NCI-H69 (cell line): Measurements from ENCODE around the gene VPS4B.

Source experiments
- DNase-seq: peaks from one replicate; lab custom pipeline; 2025; lab: John Stamatoyannopoulos, UW

Gene VPS4B

DNA sequence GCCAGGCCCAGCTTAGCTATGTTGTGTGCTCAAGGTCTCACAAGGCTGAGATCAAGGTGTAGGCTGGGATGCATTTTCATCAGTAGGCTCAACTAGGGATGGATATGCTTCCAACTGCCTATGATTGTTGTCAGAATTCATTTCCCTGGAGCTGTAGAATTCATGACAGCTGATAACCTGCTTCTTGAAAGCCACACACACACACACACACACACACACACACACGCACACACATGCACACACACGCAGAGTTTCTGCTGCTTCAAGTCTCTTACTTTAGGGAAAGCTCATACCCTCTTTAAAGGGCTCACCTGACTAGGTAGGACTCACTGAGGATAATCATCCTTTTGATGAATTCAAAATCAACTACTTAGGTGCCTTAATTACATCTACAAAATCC is 8.2 kb upstream of the VPS4B start:
- no peak for DNase-seq

DNA sequence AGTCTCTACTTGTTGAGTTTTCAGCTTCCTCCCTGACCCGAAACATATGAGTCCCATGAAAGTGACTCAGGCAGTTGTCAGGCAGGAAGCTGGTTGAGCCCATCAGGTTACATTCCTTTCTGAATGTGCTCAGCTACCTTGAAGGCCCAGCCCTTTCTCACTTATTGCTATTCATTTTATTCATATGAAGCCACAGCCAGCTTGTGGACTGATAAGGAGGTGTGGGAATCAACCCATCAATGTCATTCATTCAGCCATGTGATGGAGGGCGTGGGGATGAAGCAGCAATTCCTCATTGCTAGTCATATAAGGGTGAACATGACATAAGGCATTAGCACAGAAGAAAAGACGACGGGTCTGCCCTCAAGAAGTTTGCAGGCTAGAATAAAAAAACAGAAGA is 5.3 kb upstream of the VPS4B start:
- no peak for DNase-seq

DNA sequence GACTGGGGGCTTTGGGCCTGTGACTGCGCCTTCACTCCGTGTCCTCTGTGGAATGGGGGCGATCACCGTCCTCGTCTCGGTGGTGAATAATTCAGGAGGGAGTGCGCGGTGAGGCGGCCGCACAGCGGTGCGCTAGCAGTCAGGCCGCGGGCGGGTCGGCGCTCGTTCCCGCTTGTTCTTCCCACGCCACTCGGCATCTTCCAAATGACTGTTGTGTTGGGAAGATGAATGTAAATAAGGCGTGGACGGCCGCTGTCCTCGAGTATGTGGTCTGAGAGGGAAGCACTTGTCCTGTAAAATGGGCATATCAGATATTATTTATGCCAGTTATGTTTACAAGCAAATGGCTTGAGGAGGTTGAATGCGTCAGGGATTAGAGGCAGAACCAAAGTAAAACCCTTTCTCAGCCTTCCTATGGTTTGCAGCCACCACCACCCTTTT is 608 bp upstream of the VPS4B start:
- no peak for DNase-seq

DNA sequence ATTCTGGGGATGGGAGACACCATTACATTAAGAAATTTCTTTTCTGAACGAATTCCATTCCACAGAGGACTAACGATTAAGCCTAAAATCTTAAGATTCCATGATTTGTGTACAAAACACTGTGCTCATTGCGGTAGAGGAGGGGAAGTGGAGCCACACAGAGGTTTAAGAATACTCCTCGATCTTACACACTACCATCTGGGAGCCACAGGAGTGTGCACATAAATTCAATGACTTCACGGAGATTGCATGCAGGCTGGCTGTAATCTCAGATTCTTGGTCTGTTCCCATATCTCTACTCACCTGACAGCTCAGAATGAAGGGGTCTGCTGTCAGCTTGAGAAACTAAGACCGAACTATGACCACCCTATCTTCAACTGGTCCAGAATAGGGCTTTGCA is 762 bp downstream of the VPS4B start:
- DNase-seq = peak; percentile 55

GRCh38 chr18:63412953-63413352 is 9.3 kb downstream of the VPS4B start:
- no peak for DNase-seq

- DNase-seq = no peak
Observed at GRCh38 chr18:63410792-63411191, 11.5 kb downstream of the VPS4B start.

DNA sequence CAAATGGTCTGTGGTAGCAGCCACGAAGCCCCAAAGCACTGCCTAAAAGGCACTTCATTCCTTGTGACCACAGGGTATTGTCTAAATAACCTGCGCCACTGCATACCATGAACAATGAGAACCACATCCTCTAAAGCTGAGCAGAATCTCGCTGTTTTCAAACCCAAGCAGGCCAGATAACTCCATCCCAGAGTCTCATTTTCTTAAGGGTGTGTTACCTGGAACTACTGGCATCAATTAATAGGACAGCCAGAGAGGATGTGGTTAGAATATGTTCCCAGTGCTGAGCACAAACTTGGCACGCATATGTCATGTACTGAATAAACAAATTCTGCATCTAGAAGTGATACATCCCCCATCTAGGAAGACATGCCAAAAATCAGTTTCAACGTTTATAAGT is 13.0 kb downstream of the VPS4B start:
- DNase-seq = no peak

GRCh38 chr18:63407734-63408133 is 14.5 kb downstream of the VPS4B start:
- DNase-seq = no peak

DNA sequence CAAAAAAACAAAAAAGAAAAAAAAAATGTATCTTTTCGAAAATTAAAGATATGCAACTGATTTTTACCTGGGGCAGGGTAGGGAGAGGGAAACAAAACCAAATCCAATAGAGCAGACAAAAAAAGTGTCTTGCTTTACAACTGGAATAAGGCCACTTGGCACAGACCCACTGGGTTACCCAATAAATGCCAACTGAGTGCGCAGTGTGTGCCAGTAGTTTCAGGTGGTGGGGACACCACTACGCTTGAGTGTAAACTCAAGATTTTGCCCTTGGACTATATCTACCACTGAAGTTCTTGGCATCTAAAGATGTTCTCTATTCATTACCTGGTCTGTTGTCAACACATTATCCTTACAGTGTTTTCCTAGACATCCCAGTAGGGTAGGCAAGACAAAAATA is 16.3 kb downstream of the VPS4B start:
- no peak for DNase-seq

GRCh38 chr18:63402246-63403162 is 19.8 kb downstream of the VPS4B start:
- DNase-seq = no peak

GRCh38 chr18:63399300-63399699 is 23.0 kb downstream of the VPS4B start:
- DNase-seq = no peak

GRCh38 chr18:63397349-63397748 is 24.9 kb downstream of the VPS4B start:
- DNase-seq = no peak

- no peak for DNase-seq
Observed at GRCh38 chr18:63395503-63395902, 26.8 kb downstream of the VPS4B start.

DNA sequence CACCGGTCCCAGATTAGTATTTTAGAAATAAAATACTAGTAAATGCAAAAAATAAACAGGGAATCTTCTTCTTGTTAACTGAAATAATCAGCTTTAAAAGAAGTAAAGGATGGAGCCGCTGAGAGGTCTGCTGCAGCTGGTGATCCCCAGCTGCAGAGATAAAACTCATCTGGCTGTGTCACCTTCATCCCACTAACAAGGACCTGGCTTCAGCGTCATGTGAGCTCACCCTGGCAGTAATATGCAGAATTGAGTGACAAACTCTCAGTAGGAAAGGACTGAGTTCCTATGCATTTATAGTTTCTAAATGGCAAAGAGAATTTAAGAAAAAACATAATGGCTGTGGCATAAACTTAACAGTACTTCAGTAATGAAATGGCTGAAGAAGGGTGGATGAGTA is 27.3 kb downstream of the VPS4B start:
- no peak for DNase-seq

DNA sequence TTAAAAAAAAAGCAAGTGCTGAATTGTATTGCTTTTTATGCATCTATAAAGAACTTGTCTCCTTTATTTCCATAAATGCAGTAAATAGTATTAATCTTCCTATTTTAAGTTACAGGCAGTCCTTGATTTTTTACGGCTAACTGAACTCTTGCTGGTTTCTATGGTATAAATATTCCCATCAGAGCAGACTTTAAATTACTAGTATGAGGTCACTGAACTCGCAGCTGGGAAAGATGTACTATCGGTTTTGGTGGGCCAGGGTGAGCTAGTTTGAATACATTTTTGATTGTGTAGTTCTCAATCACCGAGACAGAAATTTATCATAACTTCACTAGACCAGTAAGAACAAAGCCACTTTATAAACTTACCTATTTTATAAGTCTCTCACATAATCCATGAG is 34.4 kb downstream of the VPS4B start:
- no peak for DNase-seq

DNA sequence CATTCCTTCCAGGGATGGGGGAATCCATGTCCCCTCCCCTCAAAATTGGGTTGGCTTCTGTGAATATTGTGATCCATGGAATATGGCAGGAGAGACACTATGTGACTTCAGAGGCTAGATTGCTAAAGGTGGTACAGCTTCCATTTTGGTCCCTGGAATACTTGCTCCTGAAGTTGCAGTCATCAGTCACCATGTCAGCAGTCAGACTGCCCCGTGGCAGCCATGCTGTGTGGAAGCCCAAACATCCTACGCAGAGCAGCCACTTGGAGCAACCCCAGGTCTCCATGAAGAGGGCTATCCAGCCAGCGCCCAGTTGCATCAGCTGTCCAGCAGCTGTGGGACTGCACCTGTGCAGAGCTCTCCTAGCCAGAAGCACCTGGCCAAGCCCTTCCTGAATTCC is 39.4 kb downstream of the VPS4B start:
- DNase-seq = no peak

DNA sequence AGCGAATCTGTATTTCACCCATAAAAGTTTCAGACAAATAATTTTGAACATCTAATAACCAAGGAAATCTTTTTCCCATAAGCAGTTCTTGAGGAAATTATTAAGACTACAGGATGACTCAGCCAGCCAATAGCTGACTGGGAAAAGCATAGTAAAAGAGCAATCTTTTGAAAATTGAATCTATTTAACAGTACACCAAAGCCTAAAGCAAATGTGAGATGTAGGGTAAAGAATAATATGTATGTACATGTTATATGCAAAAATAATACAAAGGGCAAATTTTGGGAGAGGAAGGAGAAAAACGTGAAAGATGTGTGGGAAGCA is 42.7 kb downstream of the VPS4B start:
- DNase-seq = no peak

DNA sequence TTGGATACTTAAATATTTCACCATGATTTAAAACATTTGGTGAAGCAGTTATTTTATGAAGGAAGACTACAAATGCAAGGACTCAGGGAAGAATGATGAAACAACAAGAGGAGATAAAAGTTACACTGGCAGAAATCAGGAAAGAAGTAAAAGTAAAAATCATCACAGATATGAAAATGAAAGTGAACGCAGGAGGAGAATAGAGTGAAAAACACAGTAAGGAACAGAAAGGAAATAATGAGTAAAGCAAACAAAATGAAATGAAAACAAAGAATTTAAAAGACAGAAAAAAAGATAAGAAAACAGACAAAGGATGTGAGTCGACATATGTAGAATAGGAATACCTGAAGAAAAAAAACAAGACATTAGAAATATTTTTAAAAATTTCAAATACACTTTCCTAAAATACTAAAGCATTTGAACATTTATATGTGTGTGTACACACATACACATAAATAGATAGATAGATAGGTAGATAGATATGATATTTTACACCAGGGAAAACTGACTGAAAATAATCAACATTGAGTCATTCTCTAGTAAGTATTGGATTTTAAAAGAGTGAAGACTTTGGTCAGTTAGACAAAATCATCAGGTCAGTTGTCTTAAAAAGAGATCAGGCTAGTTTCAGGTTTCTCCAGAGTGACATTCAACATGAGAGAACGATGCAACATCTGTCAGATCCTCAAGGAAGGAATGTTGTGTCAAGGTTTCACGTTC is 43.2 kb downstream of the VPS4B start:
- DNase-seq = no peak

- DNase-seq = no peak
Observed at GRCh38 chr18:63377275-63377980, 44.8 kb downstream of the VPS4B start.

GRCh38 chr18:63376538-63376937 is 45.7 kb downstream of the VPS4B start:
- no peak for DNase-seq

DNA sequence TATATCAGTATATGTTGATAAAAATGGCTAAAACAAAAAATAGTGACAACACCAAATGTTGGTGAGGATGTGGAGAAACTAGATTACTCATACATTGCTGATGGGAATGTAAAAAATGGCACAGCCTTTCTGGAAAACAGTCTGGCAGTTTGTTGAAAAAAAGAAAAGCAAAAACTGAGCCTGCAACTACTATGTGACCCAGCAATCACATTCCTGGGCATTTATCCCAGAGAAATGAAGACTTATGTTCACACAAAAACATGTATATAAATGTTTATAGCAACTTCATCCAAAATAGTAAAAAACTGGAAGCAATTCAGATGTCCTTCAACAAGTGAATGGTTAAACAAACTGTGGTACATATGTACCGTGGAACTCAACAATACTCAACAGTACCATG is 47.7 kb downstream of the VPS4B start:
- DNase-seq = no peak

GRCh38 chr18:63373161-63373560 is 49.1 kb downstream of the VPS4B start:
- DNase-seq = no peak

- no peak for DNase-seq
Observed at GRCh38 chr18:63368611-63369010, 53.7 kb downstream of the VPS4B start.
